Stimulated activated CD4-positive, alpha-beta T cell treated with anti-CD3 and anti-CD28 coated beads, Interleukin-4, amount 100 ng/mL, for 48 hours (primary cell): ENCODE results near the gene MYBPC3.
"Not testable (repeated sequence)": the region's sequence is repeated elsewhere in the genome, so short reads cannot be mapped to it uniquely, and the experiment has no call there.

Experiments used
- DNase-seq, 2 donors: peaks; one replicate each; pipeline ENCODE4 v3.0.0-alpha.2; 2020; ENCODE audit warnings: low read depth in 2 of 2

The MYBPC3 gene

GRCh38 chr11:47324520-47324919, 28.0 kb downstream of the MYBPC3 start:
- DNase-seq: no peak

- DNase-seq: no peak
These were observed 34.3 kb downstream of the MYBPC3 start for GRCh38 chr11:47318166-47318565.

GRCh38 chr11:47317064-47317828, 35.3 kb downstream of the MYBPC3 start:
- no peak for DNase-seq

- not testable (repeated sequence) for DNase-seq
These were observed 36.0 kb downstream of the MYBPC3 start for GRCh38 chr11:47316501-47316900.

DNA sequence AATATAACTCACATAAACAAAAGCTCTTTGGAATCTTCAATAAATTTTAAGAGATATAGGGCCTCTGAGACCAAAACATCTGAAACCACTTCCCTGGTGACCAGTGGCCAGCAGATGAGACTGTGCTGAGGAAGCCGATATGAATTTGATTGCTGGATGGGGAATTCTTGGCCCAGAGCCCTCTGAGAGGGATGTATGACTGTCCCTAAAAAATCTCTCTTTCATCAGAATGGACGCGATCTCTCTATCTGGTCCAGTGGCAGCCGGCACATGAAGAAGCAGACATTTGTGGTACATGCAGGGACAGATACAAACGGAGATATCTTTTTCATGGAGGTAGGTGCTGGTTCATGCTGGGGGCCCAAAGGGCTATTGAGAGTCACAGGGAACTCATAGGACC, 37.5 kb downstream of the MYBPC3 start:
- no peak for DNase-seq

DNA sequence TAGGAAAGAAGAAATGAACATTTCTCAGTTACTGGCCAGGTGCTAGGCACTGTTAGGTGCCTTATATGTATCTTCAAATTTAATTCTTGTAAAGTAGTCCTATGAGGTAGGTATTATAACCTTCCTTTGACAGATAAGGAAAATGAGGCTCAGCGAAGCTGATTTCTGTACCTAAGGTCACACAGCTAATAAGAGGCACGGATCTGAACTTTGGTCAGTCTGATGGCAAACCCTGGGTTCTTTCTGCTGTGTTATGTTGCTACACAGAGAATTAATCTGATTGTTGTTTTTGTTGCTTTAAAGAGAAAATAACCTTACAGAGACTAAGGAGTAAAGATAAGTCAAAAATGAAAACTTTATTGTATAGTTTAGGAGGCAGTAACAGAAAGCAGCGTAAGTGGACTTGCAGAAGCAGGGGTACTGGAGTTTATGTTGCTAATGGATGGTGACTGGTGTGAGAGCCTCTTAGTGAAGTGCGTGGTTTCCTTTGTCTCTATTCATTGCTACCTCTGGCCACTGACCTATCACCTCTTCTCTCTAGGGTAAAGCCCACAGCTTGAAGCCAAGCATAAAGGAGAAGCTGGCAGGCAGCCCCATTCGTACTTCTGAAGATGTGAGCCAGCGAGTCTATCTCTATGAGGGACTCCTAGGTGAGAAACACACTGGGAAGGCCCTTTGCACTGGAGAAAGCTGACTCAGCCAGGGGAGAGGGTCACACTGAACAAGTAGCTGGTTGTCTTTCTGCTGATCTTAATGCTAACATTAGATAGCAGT, 44.3 kb downstream of the MYBPC3 start:
- no peak for DNase-seq

DNA sequence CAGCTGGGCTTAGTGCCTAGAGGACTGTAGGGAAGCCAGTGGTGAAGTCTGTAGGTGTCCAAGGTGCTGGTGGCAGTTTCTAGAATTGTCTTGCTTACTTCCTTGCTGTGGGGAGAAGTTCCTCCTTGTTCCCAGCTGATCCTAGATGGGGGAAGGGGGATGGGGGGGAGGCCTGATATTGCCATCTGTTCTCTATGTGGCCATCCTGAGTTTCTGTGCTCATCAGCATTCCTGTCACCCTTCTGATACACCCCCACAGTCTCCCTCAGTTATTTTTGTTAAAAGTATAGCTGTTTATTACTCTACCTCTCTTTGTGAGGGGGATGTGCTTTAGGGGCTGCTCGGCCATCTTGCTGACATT, 46.0 kb downstream of the MYBPC3 start:
- DNase-seq: no peak

DNA sequence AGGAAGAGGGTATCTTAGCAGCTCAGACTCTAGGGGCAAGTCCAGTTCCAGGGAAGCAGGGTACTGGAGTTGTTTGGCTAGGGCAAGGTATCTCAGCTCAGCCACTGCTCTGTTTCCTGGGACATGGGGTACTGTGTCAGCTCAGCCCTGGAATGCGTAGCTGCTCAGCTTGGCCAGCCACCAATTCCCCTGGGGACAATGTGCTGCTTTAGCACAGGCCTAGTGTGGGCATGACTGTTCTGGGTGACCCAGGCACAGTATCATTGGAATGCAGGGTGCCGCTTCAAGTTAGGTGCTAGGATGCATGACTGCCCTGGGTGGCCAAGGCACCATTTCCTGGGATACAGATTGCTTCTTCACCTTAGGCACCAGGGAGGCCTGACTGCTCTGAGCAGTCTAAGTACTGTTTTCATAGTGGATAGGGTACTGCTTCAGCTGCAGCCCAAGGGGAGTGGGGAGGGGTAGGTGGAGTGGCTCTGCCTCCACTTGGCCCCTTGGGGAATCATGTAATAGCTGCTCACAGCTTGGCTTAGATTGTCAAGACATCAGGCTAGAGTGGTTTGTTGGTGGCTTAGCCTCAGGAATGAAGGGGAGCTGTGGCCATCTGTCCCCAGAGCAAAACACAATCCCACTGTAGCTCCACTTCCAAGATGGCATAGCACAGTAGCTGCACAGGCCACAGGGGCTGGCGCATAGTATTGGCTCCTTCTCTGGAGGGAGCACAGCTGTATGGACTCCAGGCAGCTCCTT, 46.6 kb downstream of the MYBPC3 start:
- DNase-seq: no peak

DNA sequence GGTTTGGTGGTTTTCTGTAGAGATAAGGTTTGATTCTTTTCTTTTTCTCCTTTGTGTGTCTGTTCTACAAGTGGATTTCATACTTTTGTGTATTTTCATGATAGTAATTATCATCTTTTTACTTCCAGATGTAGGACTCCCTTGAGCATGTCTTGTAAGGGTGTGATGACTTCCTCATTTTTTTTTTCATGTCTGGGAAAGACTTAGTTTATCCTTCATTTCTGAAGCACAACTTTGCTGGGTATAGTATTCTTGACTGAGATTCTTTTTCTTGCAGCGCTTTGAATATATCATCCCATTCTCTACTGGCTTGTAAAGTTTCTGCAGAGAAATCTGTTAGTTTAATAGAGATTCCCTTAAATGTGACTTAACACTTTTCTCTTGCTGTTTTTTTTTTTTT, 49.6 kb downstream of the MYBPC3 start:
- DNase-seq: no peak

DNA sequence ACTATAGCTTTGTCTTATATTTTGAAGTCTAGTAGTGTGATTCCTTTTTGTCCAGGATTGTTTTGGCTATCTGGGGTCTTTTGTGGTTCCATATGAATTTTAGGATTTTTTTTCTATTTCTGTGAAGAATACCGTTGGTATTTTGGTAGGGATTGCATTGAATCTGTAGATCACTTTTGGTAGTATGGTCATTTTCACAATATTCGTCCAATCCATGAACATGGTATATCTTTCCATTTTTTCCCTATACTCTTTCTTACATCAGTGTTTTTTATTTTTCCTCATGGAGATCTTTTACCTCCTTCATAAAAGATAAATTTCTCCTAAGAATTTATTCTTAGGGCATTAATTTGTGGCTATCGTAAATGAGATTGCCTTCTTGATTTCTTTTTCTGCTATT, 53.4 kb downstream of the MYBPC3 start:
- no peak for DNase-seq

DNA sequence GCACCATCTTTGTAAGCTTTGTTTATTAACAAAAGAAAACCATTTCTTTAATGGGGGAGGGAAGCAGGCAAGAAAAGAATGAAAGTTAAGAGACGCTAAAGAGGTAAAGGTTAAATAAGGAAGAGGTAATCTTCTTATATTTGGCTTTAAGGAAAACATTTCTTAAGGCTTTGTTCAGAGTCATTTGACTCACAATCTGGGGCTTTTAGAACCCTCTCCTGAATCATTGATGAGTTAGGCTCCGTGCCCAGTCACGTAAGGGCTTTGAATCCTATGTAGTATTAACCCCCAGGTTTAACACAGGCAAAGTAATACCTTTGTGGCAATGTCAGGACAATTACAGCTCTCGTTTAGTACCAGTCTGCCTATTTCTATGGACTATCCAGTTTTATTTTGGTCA, 56.5 kb downstream of the MYBPC3 start:
- no peak for DNase-seq

DNA sequence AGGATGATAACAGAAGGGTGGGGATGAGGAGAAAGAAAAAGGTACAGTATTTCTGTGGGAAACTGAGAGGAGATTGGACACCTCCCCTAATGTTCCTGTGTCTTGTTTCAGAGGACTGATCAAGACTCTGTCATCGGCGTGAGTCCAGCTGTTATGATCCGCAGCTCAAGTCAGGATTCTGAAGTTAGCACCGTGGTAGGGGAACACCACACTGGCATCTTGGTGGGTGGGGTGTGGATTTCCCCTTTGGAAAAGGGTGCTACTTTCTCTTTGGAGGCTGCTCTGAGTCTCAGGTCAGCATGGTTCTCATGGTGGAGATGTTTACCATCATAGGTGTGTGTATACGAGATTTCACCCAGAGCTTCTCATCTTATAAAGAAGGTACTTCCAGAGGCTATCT, 57.1 kb downstream of the MYBPC3 start:
- no peak for DNase-seq

DNA sequence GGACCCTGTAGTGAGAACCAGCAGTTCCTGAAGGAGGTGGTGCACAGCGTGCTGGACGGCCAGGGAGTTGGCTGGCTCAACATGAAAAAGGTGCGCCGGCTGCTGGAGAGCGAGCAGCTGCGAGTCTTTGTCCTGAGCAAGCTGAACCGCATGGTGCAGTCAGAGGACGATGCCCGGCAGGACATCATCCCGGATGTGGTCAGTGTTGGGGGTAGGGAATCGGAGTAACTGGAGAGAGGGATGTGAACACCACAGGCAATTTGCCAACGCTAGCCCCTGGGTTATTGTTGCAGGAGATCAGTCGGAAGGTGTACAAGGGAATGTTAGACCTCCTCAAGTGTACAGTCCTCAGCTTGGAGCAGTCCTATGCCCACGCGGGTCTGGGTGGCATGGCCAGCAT, 62.6 kb downstream of the MYBPC3 start:
- no peak for DNase-seq

DNA sequence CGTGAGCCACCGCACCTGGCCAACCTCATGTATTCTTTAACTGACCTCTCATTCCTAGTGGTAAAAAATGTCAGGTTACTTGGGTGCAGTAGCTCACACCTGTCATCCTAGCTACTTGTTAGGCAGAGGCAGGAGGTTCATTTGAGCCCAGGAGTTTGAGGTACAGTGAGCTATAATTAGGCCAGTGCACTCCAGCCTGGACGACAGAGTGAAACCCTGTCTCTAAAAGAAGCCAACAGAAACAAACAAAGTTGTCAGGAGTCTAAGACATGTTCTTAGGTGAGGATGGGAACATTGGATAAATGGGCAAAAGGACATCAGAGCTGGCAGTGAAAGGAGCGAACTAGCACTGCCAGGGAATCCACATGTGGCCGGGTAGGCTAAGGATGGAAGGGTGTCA, 64.4 kb downstream of the MYBPC3 start:
- no peak for DNase-seq

DNA sequence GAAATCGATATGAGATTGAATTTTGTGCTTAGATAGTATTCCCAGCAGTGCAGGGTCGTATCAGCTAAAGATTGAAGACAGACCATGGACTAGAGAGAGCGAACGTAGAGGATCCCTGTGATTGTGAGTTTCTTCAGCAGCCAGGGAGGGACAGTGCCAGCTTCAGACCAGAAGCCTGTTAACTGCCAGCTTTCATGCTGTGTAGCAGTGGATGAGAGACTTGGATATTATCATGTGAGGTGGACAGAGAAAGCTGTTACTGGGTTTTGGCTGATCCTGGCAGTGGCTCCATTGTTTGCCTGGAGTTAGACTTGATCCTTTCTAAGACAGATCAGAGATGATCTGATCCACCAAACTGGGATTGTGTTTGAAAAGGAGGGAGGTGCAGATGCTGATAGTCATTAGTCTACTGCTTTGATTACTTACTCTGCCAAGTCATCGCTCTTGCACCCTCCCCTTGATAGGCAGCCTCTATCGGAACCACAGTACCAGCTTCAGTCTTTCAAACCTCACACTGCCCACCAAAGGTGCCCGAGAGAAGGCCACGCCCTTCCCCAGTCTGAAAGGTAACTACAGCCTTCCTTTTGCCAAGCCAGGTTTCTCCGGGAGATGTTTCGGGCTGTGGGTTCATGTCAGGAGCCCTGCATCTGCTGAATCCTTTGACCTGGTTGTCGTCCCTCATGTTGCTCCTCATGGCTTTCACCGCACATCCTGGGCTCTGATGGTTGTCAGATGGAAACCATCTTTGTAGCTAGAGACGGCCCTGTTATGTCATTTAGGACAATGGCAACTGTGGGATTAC, 66.3 kb downstream of the MYBPC3 start:
- no peak for DNase-seq

DNA sequence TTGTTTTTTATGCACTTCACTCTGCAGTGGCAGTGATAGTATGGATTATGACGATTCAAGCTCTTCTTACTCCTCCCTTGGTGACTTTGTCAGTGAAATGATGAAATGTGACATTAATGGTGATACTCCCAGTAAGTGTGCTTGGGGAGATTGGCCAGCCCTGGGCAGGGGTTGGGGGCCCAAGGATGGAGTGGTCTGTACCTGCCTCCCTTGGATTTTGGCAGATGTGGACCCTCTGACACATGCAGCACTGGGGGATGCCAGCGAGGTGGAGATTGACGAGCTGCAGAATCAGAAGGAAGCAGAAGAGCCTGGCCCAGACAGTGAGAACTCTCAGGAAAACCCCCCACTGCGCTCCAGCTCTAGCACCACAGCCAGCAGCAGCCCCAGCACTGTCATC, 68.4 kb downstream of the MYBPC3 start:
- no peak for DNase-seq

DNA sequence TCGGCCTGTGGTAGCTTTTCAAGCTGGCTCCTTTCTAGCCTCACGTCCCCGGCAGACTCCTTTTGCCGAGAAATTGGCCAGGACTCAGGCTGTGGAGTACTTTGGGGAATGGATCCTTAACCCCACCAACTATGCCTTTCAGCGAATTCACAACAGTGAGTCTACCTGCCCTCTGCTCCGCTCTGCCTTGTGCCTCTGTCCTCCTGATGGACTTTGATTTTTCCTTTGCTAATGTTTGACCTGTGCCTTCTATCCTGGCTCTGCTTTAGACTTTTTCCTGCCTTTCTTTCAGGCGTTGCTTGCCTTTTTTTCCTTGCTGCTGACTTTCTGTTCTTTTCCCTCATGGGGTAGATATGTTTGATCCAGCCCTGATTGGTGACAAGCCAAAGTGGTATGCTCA, 70.0 kb downstream of the MYBPC3 start:
- no peak for DNase-seq
